K562 (cell line): ENCODE measurements around the gene MFN1. TPM values are rescaled to one million over a fixed set of nuclear protein-coding genes. Genes with fewer than 3 reads are reported as not detected.

Experiments used
- CBX2 ChIP-seq: fragments of 200-600 bp; sonication (generic); IDR thresholded peaks from one replicate; pipeline ENCODE4 v1.6.1; 2012; ENCODE audit warnings: mild to moderate bottlenecking, low read length, inconsistent platforms; ENCODE audit not compliant: insufficient read depth, poor library complexity, severe bottlenecking
- CHCHD3 ChIP-seq: fragments of 250-450 bp; sonication (Bioruptor Pico); IDR thresholded peaks from 2 replicates; pipeline ENCODE4 v2.1.2; 2022; ENCODE audit warnings: mild to moderate bottlenecking
- EP300 ChIP-seq: IDR thresholded peaks from 2 replicates; pipeline ENCODE4 v1.6.1; 2012; ENCODE audit warnings: low read length, improper control_type of control experiment
- HNRNPLL ChIP-seq: fragments of 200-400 bp; formaldehyde crosslinking; IDR thresholded peaks from 2 replicates; pipeline ENCODE4 v1.6.1; 2017; ENCODE audit warnings: low read length, low read depth, mild to moderate bottlenecking; ENCODE audit not compliant: poor library complexity, severe bottlenecking
- KDM2B ChIP-seq: fragments of 250-450 bp; sonication (Bioruptor Pico); IDR thresholded peaks from 2 replicates; pipeline ENCODE4 v1.8.0; 2021; ENCODE audit warnings: mild to moderate bottlenecking, moderate library complexity
- NCOR1 ChIP-seq: fragments of 450-650 bp; IDR thresholded peaks from 2 replicates; pipeline ENCODE4 v1.6.1; 2016; ENCODE audit warnings: mild to moderate bottlenecking, moderate library complexity
- NR4A1 ChIP-seq, 2 experiments: fragments of 250-450 bp in 1 of 2; fragments of 450-650 bp in 1 of 2; sonication (Bioruptor Pico) in 1 of 2; IDR thresholded peaks; 2 replicates each; pipeline versions ENCODE4 v1.4.0 to v1.6.1; 2016 to 2020; ENCODE audit warnings: mild to moderate bottlenecking in 2 of 2, missing compliant biosample characterization in 1 of 2, missing genetic modification characterization in 1 of 2, moderate library complexity in 1 of 2
- RAD51 ChIP-seq: fragments of 450-650 bp; IDR thresholded peaks from 2 replicates; pipeline ENCODE4 v1.7.1; 2016; ENCODE audit warnings: low read depth, mild to moderate bottlenecking, borderline replicate concordance
- RFX5 ChIP-seq: IDR thresholded peaks from 2 replicates; pipeline ENCODE4 v1.6.1; 2011; ENCODE audit warnings: low read depth, mild to moderate bottlenecking, improper control_type of control experiment, low read length
- SMARCE1 ChIP-seq: fragments of 450-650 bp; IDR thresholded peaks from 2 replicates; pipeline ENCODE4 v1.7.1; 2016; ENCODE audit warnings: mild to moderate bottlenecking
- TRIM28 ChIP-seq: fragments of 450-650 bp; IDR thresholded peaks from 2 replicates; pipeline ENCODE4 v1.6.1; 2017
- ZNF764 ChIP-seq: fragments of 250-450 bp; sonication (Bioruptor Pico); IDR thresholded peaks from 2 replicates; pipeline ENCODE4 v1.4.0; 2020; ENCODE audit warnings: low read depth, mild to moderate bottlenecking, moderate library complexity
- ZNF778 ChIP-seq: fragments of 450-650 bp; formaldehyde crosslinking; IDR thresholded peaks from 2 replicates; pipeline ENCODE4 v1.4.0; 2020; ENCODE audit warnings: mild to moderate bottlenecking, moderate library complexity
- polyA plus RNA-seq, 8 experiments: library from polyadenylated mRNA; depleted of rRNA in 4 of 8; stranded (reverse) in 5 of 8; unstranded in 3 of 8; fragments of >200 nt; fragmentation: Nextera tagmentation in 2 of 8; fragmentation: Illumina TruSeq in 1 of 8; extraction: Ambion mirVana in 2 of 8; extraction: Trizol in 1 of 8; gene quantifications; 2 replicates each; pipeline versions ENCODE4 v1.2.1 to v1.2.3, GENCODE V29; 2011 to 2014; ENCODE audit warnings: inconsistent platforms in 1 of 8, missing spikeins in 1 of 8
- total RNA-seq, 7 experiments: library from RNA; depleted of rRNA in 6 of 7; stranded (reverse); fragments of >200 nt in 6 of 7; fragmentation: Illumina TruSeq in 2 of 7; extraction: Trizol in 2 of 7; gene quantifications; 2 replicates each; pipeline versions ENCODE4 v1.2.1 to v1.2.3, GENCODE V29; 2011 to 2021; ENCODE audit warnings: low replicate concordance in 1 of 7
- TF ChIP-seq, protein P1 (sequence below): sonication (generic); formaldehyde crosslinking; IDR thresholded peaks from 2 replicates; pipeline ENCODE4 v1.8.0; 2023; ENCODE audit warnings: mild to moderate bottlenecking, missing genetic modification reagents
- TF ChIP-seq, protein P2 (sequence below): sonication (generic); formaldehyde crosslinking; IDR thresholded peaks from 2 replicates; pipeline ENCODE4 v1.8.0; 2023; ENCODE audit warnings: mild to moderate bottlenecking, missing genetic modification reagents
- TF ChIP-seq, protein P3 (sequence below), 2 experiments: fragments of 450-650 bp; conservative IDR thresholded peaks; 2 replicates each; pipeline ENCODE4 v1.6.1; 2017; ENCODE audit warnings: mild to moderate bottlenecking in 2 of 2, moderate library complexity in 2 of 2
- TF ChIP-seq, protein P4 (sequence below): fragments of 450-650 bp; formaldehyde crosslinking; IDR thresholded peaks from 2 replicates; pipeline ENCODE4 v1.4.0; 2020; ENCODE audit warnings: mild to moderate bottlenecking, moderate library complexity
- TF ChIP-seq, protein P5 (sequence below): fragments of 250-450 bp; sonication (Bioruptor Pico); IDR thresholded peaks from 2 replicates; pipeline ENCODE4 v1.6.1; 2021; ENCODE audit warnings: mild to moderate bottlenecking

The MFN1 gene
- total and polyA plus RNA-seq, 9 of the 15 experiments (the other 6 are each of a cell fraction or from before 2014, with no cell fraction given), result 10.5 to 42.7 (median 22.6) TPM

DNA sequence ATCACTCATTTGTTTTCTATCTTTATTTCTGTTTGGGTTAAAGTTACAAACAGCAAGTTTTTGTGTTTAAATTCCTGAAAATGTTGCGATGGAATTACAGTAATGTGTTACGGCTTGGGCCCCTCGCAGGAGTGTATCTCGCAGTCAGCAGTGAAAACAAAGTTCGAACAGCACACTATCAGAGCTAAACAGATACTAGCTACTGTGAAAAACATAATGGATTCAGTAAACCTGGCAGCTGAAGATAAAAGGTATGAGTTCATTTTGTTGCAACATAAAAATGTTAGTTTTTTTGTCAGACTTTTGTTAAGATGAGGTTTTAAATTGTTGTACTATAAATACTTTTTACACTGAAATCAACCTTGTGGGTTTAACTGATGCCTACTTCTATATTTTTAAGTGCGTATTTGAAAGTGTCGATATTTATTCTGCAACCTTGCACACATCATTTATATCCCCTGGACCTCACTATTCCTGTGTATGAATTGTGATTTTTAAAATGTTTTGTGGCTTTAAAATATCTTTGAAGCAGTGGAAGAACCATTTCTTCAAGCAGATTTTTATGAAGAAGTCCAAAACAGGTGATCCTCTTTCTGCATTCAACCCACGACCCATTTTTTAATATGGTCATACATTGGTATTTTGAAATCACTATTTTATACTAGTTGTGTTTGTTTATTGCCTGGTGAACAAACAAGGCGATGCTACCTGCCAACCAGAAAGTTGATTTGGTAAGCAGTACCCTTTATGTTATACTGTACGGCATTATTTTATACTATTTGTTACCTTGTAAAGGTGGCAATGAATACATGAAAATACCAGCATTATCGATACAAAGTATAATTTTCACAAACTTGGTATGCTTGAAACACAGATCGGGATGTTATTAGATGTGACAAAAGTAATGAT, 27.8 kb downstream of the MFN1 start (continued):
- TF ChIP-seq ZNF764, result no peak
- TF ChIP-seq, protein P1, sequence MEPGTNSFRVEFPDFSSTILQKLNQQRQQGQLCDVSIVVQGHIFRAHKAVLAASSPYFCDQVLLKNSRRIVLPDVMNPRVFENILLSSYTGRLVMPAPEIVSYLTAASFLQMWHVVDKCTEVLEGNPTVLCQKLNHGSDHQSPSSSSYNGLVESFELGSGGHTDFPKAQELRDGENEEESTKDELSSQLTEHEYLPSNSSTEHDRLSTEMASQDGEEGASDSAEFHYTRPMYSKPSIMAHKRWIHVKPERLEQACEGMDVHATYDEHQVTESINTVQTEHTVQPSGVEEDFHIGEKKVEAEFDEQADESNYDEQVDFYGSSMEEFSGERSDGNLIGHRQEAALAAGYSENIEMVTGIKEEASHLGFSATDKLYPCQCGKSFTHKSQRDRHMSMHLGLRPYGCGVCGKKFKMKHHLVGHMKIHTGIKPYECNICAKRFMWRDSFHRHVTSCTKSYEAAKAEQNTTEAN (CRISPR knock-in tag), result no peak
- TF ChIP-seq HNRNPLL, result no peak
- TF ChIP-seq SMARCE1, result peak; percentile 98
- TF ChIP-seq NCOR1, result peak; percentile 99
- no peak for TF ChIP-seq CHCHD3 (CRISPR knock-in tag)
- TF ChIP-seq, protein P2, sequence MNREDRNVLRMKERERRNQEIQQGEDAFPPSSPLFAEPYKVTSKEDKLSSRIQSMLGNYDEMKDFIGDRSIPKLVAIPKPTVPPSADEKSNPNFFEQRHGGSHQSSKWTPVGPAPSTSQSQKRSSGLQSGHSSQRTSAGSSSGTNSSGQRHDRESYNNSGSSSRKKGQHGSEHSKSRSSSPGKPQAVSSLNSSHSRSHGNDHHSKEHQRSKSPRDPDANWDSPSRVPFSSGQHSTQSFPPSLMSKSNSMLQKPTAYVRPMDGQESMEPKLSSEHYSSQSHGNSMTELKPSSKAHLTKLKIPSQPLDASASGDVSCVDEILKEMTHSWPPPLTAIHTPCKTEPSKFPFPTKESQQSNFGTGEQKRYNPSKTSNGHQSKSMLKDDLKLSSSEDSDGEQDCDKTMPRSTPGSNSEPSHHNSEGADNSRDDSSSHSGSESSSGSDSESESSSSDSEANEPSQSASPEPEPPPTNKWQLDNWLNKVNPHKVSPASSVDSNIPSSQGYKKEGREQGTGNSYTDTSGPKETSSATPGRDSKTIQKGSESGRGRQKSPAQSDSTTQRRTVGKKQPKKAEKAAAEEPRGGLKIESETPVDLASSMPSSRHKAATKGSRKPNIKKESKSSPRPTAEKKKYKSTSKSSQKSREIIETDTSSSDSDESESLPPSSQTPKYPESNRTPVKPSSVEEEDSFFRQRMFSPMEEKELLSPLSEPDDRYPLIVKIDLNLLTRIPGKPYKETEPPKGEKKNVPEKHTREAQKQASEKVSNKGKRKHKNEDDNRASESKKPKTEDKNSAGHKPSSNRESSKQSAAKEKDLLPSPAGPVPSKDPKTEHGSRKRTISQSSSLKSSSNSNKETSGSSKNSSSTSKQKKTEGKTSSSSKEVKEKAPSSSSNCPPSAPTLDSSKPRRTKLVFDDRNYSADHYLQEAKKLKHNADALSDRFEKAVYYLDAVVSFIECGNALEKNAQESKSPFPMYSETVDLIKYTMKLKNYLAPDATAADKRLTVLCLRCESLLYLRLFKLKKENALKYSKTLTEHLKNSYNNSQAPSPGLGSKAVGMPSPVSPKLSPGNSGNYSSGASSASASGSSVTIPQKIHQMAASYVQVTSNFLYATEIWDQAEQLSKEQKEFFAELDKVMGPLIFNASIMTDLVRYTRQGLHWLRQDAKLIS (CRISPR knock-in tag), result no peak
- TF ChIP-seq, protein P3, sequence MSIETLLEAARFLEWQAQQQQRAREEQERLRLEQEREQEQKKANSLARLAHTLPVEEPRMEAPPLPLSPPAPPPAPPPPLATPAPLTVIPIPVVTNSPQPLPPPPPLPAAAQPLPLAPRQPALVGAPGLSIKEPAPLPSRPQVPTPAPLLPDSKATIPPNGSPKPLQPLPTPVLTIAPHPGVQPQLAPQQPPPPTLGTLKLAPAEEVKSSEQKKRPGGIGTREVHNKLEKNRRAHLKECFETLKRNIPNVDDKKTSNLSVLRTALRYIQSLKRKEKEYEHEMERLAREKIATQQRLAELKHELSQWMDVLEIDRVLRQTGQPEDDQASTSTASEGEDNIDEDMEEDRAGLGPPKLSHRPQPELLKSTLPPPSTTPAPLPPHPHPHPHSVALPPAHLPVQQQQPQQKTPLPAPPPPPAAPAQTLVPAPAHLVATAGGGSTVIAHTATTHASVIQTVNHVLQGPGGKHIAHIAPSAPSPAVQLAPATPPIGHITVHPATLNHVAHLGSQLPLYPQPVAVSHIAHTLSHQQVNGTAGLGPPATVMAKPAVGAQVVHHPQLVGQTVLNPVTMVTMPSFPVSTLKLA (conservative IDR thresholded peaks at IDR 0.05), result peak in 1 of 2 experiments; percentile 38; a peak in 1 of 4 replicates
- TF ChIP-seq ZNF778 (CRISPR knock-in tag), result no peak
- TF ChIP-seq EP300, result peak; percentile 97
- TF ChIP-seq KDM2B (CRISPR knock-in tag), result no peak
- TF ChIP-seq TRIM28, result no peak
- TF ChIP-seq RAD51, result no peak
- TF ChIP-seq, protein P4, sequence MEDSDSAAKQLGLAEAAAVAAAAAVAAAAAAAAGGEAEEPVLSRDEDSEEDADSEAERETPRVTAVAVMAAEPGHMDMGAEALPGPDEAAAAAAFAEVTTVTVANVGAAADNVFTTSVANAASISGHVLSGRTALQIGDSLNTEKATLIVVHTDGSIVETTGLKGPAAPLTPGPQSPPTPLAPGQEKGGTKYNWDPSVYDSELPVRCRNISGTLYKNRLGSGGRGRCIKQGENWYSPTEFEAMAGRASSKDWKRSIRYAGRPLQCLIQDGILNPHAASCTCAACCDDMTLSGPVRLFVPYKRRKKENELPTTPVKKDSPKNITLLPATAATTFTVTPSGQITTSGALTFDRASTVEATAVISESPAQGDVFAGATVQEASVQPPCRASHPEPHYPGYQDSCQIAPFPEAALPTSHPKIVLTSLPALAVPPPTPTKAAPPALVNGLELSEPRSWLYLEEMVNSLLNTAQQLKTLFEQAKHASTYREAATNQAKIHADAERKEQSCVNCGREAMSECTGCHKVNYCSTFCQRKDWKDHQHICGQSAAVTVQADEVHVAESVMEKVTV (CRISPR knock-in tag), result no peak
- TF ChIP-seq RFX5, result no peak
- TF ChIP-seq, protein P5, sequence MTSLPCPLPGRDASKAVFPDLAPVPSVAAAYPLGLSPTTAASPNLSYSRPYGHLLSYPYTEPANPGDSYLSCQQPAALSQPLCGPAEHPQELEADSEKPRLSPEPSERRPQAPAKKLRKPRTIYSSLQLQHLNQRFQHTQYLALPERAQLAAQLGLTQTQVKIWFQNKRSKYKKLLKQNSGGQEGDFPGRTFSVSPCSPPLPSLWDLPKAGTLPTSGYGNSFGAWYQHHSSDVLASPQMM (CRISPR knock-in tag), result no peak
- no peak for TF ChIP-seq CBX2
- TF ChIP-seq NR4A1 (CRISPR knock-in tag; IDR thresholded peaks at IDR 0.05), result no peak
- peak; percentile 25 for TF ChIP-seq NR4A1 (tag; IDR thresholded peaks at IDR 0.05)
